Hepatic stellate cell (primary cell): ENCODE results near the gene FARP1.

ENCODE experiments used
- DNase-seq: peaks from one replicate; pipeline ENCODE4 v3.0.0; 2011; ENCODE audit warnings: low spot score

Gene FARP1

DNA sequence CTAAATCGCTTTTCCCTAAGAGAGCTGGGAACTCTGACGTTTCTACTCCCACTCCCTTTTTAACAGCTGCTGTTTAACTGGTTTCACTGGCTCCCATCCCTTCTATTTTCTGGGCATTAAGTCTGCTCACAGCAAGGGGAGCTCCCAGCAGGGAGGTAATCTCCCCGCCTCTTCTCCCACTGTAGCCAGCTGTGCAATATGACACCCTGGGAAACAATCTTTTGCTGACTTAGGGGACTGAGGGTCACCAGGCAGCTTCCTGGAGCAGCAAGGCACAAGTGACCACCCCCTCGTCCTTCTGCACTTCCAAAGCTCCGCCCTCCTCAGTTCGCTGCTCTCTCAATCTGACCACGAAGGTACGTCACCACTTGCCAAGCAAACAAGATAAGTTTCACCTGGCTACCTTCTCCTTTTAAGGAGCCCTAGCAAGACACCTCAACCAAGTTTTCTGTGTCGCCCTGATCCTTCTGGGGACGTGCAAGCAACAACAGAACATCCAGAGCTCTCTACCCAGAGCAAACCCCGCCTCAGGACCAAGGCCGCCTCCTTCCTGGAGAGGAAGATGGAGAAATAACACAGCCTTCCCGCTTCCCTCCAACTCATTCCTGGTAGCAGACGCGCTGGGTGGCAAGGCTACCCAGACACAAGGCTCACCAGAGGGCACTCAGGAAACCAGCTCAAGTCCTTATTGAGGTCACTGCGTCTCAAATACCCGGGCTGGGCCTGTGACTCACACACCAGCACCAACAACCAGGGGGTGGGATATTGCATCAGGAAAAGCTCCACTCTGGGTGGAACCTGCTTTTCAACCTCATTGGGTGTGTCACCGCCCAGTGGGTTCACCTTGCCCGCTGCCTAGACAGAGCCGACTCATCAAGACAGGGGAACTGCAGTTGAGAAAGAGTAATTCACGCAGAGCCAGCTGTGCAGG, 341.7 kb downstream of the FARP1 start:
- peak; percentile 90 for DNase-seq

DNA sequence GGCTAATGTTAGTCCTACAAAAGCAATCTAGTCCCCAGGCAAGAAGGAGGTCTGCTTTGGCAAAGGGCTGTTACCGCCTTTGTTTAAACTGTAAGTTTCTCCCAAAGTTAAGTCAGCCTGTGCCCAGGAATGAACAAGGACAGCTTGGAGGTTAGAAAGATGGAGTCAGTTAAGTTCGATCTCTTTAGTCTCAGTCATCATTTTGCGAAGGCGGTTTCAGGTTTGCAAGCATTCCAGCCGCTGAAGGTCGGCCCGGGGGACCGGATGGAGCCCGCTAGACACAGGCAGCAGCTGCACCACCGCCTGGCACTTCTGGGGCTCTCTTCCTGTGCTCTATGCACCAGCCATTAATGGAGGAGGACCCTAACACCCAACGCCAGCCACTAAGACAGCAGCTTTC, 342.7 kb downstream of the FARP1 start:
- no peak for DNase-seq

- no peak for DNase-seq
Measured at GRCh38 chr13:98486412-98486811, 343.5 kb downstream of the FARP1 start.

GRCh38 chr13:98487016-98487415, 344.1 kb downstream of the FARP1 start:
- no peak for DNase-seq

DNA sequence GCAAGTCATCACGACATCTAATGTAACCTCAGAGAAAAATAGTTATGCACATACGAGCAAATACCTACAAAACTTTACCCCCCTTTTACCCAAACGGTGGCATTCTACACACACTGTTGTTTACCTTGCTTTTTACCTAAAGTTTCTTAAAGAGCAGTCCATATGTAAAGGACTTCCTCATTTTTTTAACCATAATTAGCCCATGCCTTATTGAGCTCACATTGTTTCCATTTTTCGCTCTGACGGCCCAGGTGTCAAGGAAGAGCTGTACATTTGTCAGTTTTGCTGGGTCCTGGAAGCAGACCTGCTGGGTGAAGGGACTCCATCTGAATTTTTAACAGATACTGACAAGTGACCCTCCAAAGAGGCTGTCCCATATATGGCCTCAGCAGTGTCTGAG, 344.6 kb downstream of the FARP1 start:
- no peak for DNase-seq

DNA sequence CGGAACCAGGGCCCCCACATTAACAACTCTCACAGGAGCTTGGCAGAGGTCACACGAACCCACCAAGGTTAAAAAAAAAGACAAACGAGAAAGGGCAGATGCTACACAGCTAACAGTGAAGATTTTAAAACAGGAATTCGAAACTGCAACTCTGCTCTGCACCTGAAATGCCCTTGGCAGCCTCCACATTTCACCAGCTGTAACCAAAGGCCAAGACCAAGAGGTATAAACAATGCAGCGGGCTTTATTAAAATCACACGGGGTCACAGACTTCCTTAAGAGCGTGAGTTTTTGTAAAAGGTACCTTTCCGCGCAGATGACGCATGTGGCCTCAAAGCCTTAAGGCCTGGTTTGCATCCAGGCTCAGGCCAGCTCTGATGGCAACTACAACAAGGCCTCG, 345.8 kb downstream of the FARP1 start:
- DNase-seq = no peak

- DNase-seq = no peak
Measured at GRCh38 chr13:98489446-98490194, 346.7 kb downstream of the FARP1 start.

DNA sequence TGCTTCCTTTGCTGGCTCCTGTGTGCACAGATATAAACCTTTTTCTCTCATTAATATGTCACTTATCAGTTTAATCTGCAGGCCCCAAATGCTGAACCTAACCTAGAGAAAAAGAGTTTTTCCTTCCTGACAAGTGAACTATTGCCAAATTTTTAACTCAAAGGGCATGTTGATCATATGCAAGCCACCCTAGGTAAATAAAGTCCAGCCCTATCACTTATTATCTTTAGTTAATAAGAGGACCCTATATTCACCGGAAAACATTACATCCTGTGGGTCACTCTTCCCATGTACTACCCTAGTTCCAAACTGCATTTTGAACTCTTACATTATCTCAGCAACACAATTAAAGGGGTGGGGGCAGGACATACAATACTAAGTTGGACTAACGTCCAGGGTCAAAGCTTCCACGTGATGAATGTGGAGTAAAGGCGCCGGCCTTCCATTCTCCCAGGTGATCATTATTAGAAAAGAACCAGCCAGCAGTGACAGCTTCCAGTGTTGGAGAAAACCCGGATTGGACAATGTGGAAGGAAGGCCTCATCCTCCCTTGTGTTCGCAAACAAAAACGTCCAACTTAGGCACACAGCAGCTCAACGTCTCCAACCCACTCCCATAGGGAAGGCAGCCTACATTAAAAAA, 347.4 kb downstream of the FARP1 start:
- no peak for DNase-seq

- no peak for DNase-seq
Measured at GRCh38 chr13:98490866-98491265, 348.0 kb downstream of the FARP1 start.

DNA sequence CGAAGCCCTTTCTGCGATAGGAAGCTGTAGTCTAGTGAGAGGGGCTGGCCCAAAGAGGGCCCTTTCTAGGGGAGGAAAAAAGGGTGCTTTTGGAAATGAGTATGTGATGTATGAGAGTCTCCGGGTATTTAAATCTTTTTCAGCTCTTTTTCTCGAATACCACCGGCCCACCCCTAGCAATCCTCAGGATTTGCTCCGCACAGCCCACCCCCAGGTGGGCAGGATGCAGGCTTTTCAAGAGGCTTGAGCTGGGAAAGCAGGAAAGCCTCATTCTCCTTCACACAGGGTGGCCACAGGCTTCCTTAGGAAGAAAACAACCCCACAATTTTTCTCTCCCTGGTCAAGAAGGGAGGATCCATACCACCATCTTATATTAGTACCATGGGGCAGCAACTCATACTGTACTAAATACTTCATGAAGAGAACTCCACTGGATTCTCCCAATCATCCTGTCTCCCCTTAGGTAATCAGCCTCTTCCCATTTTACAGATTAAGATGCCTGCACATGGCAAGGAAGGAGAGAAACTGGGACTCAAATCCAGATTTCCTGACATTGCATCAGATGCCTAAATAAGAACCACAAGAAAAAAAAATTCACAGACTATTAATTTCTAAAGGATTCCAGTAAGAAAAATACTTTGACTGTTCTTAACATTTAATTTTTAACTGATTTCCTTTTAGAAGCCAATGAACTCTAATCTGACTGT, 349.6 kb downstream of the FARP1 start:
- DNase-seq = no peak

DNA sequence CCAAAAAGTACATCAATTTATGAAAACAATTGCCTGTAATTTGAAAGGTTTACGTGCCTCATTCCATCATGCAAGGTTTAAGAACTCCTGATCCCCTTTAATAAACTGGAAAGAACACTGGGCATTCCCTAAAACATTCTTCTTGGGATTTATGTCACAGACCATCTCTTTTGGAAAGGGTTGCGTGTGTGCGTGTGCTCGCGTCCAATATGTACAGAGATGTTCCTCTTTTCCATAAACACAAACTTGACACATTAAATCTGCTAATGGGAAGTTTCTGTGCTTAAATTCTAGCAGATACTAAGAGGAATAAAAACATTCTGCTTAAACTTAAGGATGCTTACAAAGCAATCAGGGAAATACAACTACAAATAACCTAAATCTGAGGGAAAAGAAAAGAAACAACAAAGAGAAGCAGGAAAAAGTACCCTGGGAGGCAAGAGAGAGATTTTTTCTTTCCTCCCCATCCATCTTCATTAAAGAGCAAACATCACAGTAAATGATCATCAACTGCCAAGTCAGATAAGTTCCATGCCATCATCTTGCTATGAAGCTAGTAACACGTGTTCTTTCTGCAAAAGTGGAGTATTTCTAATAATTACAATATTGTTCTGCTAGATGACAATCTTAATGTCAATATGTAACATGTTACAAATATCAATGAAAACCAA, 350.3 kb downstream of the FARP1 start:
- DNase-seq = no peak

- no peak for DNase-seq
Measured at GRCh38 chr13:98494769-98495168, 351.9 kb downstream of the FARP1 start.

DNA sequence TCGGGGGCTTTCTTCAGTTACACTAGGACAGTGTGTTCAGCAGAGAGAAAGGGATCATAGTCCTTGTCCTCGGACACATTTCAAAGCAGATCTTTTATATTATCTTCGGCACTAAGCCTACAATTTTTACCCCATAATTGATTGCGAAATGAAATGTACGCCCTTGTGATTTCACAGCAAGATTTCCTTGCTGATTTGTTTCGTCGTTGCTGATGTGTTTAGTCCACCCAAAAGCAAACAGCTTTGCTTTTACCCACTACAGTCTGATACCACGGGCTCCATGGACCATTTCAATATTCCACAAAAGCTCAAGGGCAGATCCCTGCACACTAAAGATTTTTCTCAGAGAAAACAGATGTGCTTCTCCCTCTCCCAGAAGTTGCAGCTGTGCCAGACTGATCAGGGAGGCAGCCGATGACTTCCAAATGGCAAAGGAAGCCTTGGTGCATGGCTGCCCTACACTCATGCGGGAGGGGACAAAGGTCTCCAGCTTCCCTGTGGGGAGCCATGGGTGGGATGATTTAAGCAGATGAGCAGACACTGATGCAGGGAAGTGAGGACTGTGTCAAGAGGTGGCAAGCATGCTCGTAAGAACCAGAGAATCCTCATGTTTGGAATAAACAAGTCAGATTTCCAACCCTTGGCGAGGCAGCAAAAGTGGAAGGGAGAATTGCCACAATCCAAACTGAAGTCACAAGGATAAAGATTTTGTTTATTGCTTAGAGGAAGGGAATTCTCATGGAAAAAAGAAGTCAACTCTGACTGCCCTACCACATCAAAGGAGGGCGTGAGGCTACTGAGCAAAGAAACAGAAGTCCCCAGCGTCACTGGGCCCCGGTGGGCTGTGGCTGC, 353.0 kb downstream of the FARP1 start:
- no peak for DNase-seq

GRCh38 chr13:98496479-98496791, 353.5 kb downstream of the FARP1 start:
- no peak for DNase-seq

DNA sequence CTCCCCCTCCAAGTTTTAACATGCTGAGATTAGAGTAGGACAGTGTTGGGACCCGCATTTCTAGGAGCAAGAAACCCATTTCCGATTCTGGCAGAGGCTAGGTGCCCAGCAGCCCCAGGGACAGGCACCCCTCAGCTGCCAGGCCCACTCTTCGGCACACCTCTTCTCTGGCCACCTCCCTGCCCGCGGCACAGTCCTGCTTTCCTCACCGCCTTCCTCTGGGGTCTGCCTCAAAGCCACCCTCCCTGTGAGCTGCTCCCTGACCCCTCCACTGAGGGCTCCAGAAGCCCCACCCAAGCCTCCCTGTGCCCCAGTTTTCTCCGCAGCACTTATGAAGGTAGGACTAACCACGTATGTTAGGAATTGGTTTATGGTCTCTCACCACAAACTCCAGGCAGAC, 354.1 kb downstream of the FARP1 start:
- DNase-seq = no peak

DNA sequence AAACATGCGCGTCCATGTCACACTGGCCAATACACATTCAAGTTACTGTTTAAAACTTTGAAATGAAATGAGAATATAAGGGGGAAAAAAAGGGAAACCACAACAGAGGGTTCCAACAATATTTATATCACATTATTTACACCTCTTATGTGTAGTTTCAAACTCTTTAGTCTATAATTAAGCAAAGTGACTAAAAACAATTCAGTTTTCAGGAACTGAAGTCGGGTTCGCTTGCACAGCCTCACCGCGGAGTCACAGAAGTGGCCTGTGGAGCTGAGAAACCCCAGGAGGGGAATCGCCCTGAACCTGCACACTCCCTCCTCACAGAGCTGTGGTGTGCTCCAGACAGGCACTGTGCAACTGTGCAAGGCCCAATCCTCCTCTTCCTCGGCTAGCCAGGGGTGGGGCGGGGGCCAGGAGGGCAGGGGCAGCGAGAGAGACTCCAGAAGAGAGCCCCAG, 358.1 kb downstream of the FARP1 start:
- no peak for DNase-seq

- DNase-seq = peak; percentile 60
Measured at GRCh38 chr13:98503175-98504028, 360.5 kb downstream of the FARP1 start.

DNA sequence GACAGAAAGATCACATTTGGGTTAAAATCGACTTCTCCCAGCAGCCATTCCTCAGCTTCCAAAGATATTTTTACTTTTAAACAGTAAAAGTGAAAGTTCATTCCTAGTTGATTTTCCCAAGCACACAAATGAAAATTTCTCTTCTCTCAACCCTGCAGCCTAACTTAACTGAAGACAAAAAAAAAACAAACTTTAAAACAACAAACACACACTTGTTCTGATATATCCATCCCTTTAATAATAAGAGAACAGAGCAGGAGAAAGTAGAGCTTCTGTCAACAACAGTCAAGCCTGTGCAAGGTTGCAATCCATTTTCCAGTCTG, 361.1 kb downstream of the FARP1 start:
- DNase-seq = no peak

DNA sequence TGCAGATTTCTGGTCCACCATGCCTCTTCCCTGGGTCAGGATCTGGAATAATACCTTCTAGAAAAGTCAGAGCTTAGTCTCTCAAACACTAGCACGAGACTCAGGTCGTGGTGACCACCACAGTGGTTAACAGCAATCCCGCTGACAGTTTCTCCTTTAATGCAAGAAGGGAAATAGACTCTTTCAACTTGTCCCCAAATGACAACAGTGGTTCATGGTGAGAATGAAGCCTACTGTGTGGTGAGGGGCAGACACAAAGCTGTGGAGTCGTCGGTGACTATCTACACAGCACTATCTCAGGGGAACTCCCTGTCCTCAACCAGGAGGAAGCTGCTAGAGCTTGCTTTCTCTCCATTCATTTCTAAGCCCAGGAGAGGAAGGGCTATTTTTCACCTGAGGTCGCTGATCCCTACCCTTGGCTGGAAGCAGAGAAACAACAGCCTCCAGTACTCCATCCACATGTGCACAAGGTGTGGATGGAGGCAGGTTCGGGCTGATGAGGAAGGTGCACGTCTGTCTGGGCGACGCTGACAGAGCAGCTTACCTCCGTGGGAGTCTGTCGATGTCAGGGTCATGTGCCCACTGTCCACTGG, 361.6 kb downstream of the FARP1 start:
- no peak for DNase-seq
